Stimulated activated CD4-positive, alpha-beta T cell treated with anti-CD3 and anti-CD28 coated beads, Interleukin-12 subunit alpha, Interleukin-12 subunit beta, amount 100 ng/mL, for 48 hours (primary cell): ENCODE results near the gene ABCC12.
"Not testable (repeated sequence)": the region's sequence is repeated elsewhere in the genome, so short reads cannot be mapped to it uniquely, and the experiment has no call there.

Experiments used
- DNase-seq, 3 donors: peaks; one replicate each; pipeline ENCODE4 v3.0.0-alpha.2; 2020; ENCODE audit warnings: low read depth in 2 of 3, low spot score in 1 of 3

The ABCC12 gene

DNA sequence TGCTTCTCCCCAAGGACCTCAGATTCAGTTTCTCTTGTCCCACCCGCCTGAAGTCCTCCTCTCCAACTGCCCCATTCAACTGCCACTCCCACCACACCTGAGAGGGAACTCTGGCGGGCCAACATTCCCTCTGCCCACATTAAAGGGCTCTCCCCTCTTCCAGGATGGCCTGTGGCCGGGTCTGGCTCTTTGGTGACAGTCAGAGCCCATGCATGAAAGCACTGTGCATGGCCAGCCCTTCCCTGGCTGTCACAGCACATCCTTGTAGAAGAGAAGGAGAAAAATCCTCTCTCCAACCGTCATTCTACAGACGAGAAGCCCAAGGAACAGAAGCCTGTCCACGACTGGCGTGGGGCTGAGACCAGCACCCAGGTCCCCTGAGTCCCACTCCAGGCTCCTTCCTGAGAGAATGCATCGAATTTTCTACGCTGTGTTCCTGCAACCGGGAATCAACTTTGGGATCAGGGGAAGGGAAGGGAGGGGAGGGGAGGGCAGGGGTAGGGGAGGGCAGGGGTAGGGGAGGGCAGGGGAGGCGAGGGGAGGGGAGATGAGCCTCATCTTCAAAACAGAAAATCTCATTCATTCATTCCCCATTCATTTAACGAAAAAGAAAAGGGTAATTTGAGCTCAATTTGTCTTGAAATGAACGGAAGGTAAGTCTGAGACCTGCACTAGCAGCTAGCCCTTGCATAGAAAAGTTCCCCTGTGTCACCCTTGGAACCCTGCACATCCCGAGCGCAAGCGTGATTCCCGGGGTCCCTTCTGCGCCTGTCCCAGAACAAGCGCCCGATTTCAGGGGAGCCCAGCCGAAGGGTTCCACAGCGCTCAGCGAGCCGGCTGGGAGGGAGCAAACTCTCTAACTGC lies at the start of gene ABCC12:
Gene ABCC12 (minus strand): TSS at position 68 of the 864 bp plus-strand sequence. CDS start 9,569 bp downstream, outside the sequence.
- no peak for DNase-seq

DNA sequence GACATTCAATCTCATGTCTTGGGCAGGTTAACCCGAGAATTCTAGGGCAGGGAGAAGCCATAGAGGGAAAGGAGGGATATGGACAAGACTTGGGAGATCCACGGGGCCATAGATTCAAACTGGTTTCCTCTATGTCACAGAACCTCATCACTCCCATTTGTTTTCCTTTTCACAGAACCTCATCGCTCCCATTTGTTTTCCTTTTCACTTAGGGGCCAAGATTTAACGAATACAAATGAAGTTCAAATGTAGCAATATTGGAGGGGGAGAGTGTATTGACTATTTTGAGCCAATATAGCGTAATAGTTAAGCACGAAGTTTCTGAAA lies 49.0 kb upstream of the ABCC12 start:
- no peak for DNase-seq

DNA sequence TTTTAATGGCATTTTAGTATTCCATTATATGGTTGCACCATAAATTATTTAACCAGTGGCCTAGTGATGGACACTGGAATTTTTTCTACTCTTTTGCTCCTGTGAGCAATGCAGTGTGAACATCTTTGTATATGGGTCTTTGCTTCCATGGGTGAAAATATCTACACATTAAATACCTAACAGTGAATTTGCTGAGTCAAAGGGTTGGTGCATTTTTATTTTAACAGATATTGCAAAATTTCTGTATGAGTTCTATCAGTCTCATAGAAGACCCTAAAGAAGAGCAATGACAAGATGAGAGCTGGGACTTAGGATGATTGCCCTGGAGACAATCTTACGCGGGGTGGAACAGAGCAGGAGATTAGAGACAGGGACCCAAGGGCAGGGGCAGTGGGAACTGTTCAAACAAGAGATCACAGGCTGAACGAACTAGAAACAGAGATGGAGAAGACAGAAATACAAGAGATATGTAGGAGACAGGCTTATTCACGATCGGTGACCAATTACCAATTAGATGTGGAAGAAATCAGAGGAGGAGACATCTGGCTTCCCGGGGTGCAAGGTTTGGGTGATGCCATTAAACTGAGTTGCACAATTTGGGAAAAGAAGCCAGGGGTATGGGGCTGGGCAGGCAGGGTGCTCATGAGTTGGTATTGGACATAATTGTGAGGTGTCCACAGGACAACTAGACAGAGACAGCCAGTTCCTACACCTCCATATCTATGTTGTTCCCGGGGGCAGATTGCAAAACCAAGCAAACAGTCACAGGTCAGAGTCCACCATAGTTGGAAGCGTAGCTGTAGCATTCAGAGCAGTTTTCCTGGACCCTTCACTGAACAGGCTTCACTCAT lies 48.4 kb upstream of the ABCC12 start:
- no peak for DNase-seq

DNA sequence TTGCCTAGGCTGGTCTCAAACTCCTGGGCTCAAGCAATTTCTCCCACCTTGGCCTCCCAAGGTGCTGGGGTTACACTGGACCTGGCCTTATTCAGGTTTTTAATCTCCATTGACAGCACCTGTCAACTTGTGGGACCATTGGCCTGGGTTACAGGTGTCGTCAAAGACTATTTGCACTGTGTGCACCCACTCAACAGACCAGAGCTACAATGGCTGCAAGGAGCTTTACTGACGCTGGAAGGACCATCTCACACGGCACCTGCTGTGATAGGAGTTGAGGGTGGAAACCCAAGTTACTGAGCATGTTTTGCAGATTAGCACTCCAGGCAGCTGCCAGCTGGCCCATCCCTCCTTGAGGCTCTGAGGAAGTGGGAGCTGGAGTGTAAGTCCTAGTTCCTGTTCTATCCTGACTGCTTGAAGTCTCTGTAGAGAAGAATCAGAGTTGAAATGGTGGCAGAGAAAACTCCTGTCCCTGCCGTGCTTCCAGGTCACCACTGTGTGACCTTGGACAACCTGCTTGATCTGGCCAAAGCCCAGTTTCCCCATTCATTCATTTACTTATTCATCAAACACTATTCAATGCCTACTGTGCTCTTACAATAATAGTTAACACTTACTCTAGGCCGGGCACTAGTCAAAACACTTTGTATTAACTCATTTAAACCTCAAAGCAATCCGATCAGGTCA lies 45.9 kb upstream of the ABCC12 start:
- DNase-seq, result no peak

DNA sequence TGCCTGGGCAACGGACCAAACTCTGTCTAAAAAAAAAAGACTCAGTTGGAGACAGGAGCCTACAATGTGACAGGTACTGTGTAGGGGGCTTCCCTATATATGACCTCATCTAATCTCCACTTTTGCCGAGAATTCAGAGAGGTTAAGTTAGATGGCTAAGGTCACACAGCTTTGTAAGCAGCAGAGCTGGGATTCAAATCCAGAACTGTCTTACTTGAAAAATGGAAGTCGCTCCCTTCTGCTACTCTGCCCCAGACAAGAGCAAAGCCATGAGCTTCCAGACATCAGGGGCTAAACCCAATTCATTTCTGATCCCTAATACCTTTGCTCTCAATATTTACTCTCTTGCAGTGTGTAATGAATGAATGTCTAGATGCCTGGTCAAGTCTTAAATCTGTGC lies 41.5 kb upstream of the ABCC12 start:
- no peak for DNase-seq

DNA sequence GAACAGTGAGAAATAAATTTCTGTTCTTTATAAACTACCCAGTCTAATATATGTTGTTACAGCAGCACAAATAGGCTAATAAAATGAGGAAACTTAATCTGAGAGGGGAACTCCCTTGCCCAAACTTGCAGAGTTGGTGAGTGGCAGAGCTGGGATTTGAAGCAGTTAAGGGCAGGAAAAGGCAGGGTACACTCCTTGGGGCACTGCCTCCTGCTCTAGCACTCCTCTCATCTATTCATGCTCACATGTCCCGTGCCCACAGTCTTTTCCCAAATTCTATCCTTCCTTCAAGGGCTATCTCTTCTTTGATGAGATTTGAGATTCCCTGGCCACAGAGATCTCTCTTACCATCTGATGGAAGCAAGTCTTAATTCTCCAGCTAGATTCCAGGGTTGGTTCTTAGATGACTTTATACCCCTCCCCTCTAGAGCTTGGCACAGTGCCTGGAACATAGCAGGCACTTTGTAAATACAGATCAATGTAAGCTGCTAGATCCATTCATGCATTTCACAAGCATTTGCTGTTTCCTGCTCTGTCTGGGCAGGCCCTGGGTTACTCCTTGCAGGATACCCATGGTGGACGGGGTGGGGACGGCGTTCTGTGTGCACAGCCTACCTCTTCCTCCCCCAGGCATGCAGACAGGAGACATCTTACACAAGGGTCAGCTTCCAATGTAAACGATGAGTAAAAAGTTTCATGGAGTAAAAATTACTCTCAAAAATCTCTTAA lies 39.2 kb upstream of the ABCC12 start:
- DNase-seq, result no peak

DNA sequence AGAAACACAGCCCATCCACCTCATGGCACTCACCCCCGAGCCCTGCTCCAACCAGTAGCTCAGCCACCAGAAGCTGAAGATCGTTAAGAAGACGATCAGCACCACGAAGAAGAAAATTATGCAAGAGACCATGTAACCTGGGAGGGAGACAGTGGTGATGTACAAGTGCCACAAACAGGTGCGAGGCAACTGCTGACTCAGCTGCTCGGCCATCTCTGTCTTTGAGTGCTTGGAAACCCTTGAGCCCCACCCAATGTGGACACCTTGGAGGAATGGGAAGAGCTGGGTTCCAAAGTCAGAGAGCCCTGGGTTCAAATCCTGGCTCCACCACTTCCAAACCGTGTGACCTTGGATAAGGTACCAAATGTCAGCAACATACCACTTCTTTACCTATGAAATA lies 38.1 kb upstream of the ABCC12 start:
- no peak for DNase-seq

DNA sequence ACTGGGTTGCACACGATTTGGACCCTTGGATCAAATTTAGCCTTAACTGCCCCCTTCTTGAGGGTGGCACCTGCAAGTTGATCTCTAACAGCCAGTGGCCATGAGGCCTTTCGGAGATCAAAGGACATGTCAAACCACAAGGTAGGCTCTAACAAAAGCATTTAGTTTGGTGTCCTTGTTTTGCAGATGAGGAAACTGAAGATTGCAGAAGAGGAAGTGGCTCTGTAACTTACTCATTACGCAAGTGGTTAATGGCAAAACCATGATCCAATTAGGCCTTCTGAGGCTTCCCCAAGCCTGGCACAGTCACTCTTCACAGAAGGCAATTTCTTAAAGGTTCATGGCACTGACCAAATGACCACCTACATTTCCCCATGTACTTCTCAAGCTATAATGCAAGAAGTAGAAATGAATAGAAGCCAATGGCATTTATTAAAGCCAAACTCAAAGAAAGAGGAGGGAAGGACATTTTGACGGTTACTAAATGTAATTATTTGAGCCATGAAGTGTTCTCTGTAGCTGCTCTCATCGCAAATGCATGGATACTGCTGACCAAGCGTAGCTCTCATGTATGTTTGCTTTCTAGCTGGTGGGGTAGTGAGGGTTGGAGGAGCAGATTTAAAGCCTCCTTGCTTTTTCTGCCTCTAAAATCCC lies 32.8 kb upstream of the ABCC12 start:
- DNase-seq, result no peak

DNA sequence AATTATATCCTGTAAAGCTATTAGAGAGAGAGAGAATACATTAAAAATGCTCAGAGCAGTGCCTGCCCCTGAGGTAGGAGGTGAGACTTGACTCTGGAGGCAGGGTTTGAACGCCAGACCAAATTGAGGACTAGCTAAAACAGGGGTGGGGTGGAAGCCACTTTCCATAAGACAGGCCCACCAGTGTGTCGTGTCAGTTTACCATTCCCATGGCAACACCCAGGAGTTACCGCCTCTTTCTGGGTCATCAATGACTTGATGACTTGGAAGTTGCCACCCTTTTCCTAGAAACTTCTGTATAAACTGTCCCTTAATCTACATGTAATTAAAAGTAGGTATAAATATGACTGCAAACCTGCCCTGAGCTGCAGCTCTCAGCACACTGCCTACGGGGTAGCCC lies 32.0 kb upstream of the ABCC12 start:
- no peak for DNase-seq

DNA sequence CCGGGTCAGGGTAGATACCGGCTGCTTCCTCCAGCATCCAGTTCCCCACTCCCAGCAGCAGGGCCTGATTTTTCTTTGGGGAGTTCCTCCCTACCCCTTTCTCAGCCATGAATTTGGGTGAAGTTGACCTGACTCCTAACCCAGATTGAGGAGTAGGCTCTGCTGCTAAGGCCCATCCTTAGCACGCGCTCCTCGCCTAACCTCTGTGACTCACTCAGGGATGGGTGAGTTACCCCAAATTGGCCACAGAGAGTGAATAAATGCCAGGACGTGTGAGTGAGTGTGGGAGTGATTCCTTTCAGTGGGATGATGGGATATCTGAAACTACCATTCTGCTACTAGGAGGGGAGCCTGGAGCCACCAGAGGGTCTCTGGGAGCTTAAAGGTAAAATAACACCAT lies 28.9 kb upstream of the ABCC12 start:
- no peak for DNase-seq

DNA sequence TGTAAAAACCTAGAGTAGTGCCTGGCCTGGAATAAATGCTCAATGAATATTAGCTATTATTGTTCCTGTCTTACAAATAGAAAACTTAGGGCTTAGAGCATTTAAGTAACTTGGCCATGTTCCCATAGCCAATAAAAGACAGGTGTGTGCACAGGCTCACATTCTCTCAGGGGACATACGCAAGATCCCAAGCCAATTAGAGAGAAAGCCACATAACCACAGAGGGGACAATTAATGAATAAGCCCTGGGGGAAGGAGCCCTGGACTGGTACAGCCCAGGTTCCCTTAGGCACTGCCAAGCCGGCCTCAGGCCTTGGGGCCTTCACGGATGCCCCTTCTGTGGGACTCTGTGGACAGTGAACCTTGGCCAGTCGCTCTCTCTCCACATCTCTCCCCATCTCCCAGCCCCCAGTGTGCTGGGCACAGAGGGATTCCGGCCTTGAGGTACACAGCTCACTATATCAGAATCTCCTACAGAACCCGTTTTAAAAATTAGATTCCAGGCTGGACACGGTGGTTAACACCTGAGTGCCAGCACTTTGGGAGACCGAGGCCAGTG lies 27.3 kb upstream of the ABCC12 start:
- no peak for DNase-seq

DNA sequence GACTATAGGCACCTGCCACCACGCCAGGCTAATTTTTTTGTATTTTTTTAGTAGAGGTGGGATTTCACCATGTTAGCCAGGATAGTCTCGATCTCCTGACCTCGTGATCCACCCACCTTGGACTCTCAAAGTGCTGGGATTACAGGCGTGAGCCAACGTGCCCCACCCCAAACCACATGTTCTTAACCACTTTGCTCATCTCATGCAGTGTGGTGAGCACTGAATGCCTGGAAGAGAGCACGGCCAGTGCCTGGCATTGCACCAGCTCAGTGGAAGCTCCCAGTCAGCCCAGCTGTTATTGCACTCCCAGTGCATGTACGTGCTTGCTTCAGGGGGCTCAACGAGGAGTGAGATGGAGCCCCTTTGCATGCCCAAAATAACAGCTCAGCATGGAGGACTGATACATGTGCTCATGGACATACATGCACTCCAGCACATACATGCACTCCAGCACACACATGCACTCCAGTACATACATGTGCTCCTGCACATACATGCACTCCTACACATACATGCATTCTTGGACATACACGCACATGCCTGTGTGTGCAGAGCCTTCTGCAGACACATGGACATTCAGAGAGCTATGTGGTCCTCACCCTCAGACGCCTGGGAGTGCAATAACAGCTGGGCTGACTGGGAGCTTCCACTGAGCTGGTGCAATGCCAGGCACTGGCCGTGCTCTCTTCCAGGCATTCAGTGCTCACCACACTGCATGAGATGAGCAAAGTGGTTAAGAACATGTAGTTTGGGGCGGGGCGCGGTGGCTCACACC lies 26.1 kb upstream of the ABCC12 start:
- not testable (repeated sequence) for DNase-seq

DNA sequence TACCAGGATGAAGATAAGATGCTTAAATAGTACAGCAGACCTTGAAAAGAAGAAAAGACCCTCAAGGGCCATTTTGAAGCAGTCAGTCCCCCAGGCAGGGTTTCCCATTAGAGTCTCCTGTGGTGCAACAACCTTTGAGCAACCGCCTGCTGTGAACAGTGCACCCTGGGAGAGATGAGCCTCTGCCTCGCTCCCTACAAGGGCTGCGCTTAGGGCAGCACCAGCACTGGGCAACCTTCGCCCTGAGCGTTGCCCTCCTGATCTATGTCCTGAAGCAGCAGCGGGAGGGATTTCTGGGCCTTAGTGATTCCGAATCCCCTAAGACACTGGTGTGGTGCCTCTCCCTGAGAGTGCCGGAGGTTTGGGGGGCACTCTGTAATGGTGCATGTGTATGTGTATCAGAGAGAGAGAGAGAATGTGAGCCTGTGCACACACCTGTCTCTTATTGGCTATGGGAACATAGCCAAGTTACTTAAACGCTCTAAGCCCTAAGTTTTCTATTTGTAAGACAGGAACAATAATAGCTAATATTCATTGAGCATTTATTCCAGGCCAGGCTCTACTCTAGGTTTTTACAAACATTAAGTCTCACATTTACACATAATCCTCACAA lies 25.2 kb upstream of the ABCC12 start:
- no peak for DNase-seq

DNA sequence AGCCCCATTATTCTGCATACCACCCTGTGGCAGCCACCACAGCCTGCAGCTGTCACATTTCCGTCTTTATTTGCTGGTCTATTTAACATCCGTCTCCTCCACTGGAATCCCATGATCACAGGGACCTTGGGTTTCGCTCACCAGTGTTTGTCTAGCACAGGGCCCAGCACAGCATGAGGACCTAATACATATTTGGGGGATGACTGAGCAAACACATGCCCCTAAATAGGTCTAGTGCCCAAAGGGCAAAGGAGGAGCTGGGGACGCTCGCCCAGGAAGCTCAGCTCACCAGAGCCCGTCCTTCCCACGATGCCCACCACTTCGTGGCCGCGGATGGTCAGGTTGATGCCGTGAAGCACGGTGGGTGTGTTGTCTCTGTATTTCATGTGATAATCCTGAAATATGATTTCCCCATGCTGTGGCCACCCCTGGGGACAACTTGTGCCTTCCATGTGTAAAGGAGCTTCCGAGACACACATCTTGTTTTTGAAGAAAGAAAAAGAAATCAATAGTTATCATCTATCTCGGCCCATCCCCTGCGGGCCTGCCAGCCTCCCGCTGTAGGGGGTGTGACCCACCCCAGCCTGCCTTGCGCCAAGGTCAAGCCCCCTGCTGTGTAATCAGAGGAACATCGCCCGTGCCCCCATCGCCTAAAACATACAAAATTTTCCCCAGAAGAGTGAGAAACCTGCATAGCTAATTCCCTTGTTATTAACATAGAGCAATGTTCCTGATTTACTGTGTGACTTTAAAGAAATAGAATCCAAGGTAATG lies 21.0 kb upstream of the ABCC12 start:
- DNase-seq, result no peak

DNA sequence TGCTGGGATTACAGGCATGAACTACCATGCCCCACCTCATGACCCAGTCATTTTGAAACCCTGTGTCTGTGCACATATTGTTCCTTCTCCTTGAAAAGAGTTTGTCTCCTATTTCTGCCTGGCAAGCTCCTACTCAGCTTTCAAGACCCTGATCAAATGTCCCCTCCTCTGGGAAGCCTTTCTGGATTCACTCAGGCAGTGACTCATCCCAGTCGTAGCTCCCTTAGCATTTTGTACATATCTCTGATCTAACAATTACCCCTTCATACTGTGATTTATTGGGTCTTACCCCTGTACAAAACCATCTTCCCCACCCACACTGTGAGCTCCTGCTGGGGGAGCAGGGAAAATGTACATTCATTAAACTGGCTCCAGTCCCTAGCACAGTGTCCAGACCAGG lies 18.1 kb upstream of the ABCC12 start:
- DNase-seq, result no peak

DNA sequence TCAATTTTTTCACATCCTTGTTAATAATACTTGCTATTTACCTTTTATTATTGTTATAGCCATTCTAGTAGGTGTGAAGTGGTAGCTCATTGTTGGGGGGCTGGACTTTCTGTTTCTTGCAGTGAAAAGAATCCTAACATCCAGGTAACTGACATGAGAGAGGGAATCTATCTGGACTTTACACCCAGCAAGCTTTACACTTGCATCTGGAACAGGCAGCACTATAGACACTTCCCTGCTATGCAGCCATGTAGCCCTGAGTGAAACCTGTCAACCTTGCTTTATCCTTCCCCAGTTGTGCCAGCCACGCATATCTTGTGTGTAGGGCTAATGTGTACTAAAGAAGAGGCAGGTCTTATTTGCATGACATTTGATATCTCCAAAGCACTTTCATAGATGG lies 16.9 kb upstream of the ABCC12 start:
- DNase-seq, result no peak

DNA sequence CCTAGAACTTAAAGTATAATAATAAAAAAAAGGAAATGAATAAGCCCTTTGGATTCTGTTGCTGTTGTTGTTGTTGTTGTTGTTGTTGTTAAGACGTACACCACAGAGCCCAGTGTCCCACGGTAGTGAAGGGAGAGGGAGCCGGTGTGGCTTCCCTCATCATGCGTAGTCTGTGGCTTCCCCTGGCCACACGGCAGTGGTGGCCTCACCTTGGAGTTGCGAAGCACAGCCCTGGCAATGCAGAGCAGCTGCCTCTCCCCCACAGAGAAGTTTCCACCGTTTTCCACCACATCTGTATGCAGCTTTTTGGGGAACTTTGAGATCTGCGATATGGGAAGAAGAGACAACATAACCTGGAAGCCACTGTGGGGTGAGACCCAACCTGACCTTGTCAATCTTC lies 14.1 kb upstream of the ABCC12 start:
- DNase-seq, result no peak

DNA sequence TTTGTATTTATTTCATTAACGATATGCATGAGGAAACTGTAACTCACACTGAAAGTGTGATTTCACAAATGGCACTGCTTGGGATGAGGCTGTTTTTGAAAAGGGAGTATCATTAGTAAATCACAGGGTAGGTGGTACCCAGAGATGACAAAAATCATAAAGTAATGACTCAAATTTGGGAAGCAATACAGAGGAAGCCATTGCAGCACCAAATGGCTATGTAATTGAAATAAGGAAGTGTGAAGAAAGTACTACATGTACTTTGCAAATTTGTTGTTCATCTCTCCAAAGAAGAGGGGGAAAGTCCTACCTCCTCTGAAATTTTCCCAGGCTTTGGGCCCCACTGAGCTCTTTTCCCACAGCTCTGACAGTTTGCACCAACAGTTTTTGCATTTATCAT lies 12.3 kb upstream of the ABCC12 start:
- no peak for DNase-seq
